Activated B cell treated with CpG ODN at 0.5 μM for 24 hours (primary cell): ENCODE results near the gene CCNC. TPM values are rescaled to one million over a fixed set of nuclear protein-coding genes. Genes with fewer than 3 reads are reported as not detected.

ENCODE experiments used
- ATAC-seq: fragments of 200-7000 bp; cut with Tn5 transposase; one replicate; pipeline ENCODE4 v1.10.0; 2021; ENCODE audit warnings: low read depth, mild to moderate bottlenecking, moderate library complexity
- CTCF ChIA-PET: fragments of 350-600 bp; sonication (Branson Sonifier 250); formaldehyde crosslinking; loops from one replicate; lab custom pipeline; 2021; ENCODE audit warnings: antibody characterized with exemption; lab: Charles Lee
- POLR2A ChIA-PET: fragments of 350-600 bp; sonication (Branson Sonifier 250); formaldehyde crosslinking; loops from one replicate; lab custom pipeline; 2021; ENCODE audit warnings: antibody characterized with exemption; lab: Charles Lee
- DNase-seq: peaks from one replicate; pipeline ENCODE4 v3.0.0; 2022
- H3K27ac Mint-ChIP-seq: one replicate; pipeline ENCODE4 v1.8.0; 2020; ENCODE audit warnings: mixed read lengths
- H3K27me3 Mint-ChIP-seq: one replicate; pipeline ENCODE4 v1.8.0; 2021; ENCODE audit warnings: mixed read lengths
- H3K36me3 Mint-ChIP-seq: one replicate; pipeline ENCODE4 v1.8.0; 2021; ENCODE audit warnings: low read depth, mixed read lengths
- H3K4me1 Mint-ChIP-seq: one replicate; pipeline ENCODE4 v1.8.0; 2021; ENCODE audit warnings: mixed read lengths
- H3K4me3 Mint-ChIP-seq: one replicate; pipeline ENCODE4 v1.8.0; 2020; ENCODE audit warnings: mild to moderate bottlenecking, mixed read lengths
- H3K9me3 Mint-ChIP-seq: one replicate; pipeline ENCODE4 v1.8.0; 2020; ENCODE audit warnings: mixed read lengths
- CTCF ChIP-seq: fragments of 200-600 bp; IDR thresholded peaks from one replicate; pipeline ENCODE4 v1.8.0; 2022; ENCODE audit warnings: antibody characterized with exemption, mild to moderate bottlenecking
- intact Hi-C: fragments of 100-400 bp; cut with micrococcal nuclease; formaldehyde crosslinking; loops from one replicate; pipeline ENCODE4 v1.15.1; 2024
- total RNA-seq: library from RNA; stranded (reverse); gene quantifications from 2 replicates; pipeline ENCODE4 v1.2.3, GENCODE V29; 2022

Gene CCNC
- total RNA-seq, 1 donor from 2014 or later = 51.6 TPM

GRCh38 chr6:99501762-99502161, 66.7 kb downstream of the CCNC start:
- H3K27me3 Mint-ChIP-seq = no peaks in the 10 kb centered on the region
- H3K36me3 Mint-ChIP-seq = peaks cover 70% of the 10 kb centered on the region
- ATAC-seq = no peak
- CTCF ChIA-PET = no interaction called here
- DNase-seq = no peak
- TF ChIP-seq CTCF = no peak
- peaks cover 15% of the 10 kb centered on the region for H3K4me1 Mint-ChIP-seq
- intact Hi-C loops = no loop called here
- POLR2A ChIA-PET = interaction anchor here (0.6 kb wide), 1 partner anchor 18 kb away, joined by 5 read pairs; no protein-coding TSS in a partner anchor
- no peak overlapping the region for H3K27ac Mint-ChIP-seq
- no peak overlapping the region for H3K4me3 Mint-ChIP-seq
- no peaks in the 10 kb centered on the region for H3K9me3 Mint-ChIP-seq

- H3K27me3 Mint-ChIP-seq = no peaks in the 10 kb centered on the region
- DNase-seq = no peak
- peaks cover 15% of the 10 kb centered on the region for H3K4me1 Mint-ChIP-seq
These were observed 70.0 kb downstream of the CCNC start for GRCh38 chr6:99498421-99498820.

GRCh38 chr6:99495466-99495865, 73.0 kb downstream of the CCNC start:
- Mint-ChIP-seq H3K36me3 (peaks cover 40% of the 10 kb centered on the region), H3K9me3 (no peaks in the 10 kb centered on the region), H3K4me1 (peaks cover 17% of the 10 kb centered on the region), H3K27ac (no peak overlapping the region), H3K27me3 (no peaks in the 10 kb centered on the region), H3K4me3 (no peak overlapping the region)
- ATAC-seq = no peak
- ChIA-PET CTCF (no interaction called here), POLR2A (interaction anchor here (1.1 kb wide), 1 partner anchor 10 kb away, joined by 3 read pairs; no protein-coding TSS in a partner anchor)
- DNase-seq = no peak
- intact Hi-C loops = no loop called here
- TF ChIP-seq CTCF = no peak

More at GRCh38 chr6:99498421-99498820, 70.0 kb downstream of the CCNC start:
- no peak overlapping the region for H3K27ac Mint-ChIP-seq
- ChIA-PET POLR2A (no interaction called here), CTCF (no interaction called here)
- no peaks in the 10 kb centered on the region for H3K9me3 Mint-ChIP-seq
- TF ChIP-seq CTCF = no peak
- H3K4me3 Mint-ChIP-seq = no peak overlapping the region
- intact Hi-C loops = no loop called here
- H3K36me3 Mint-ChIP-seq = peaks cover 63% of the 10 kb centered on the region
- no peak for ATAC-seq

Other genes with a start within 250 kb of the CCNC start
- gene FAXC, start 219.0 kb downstream of the CCNC start, total RNA-seq = not detected in 2 replicates
- gene COQ3, start 174.5 kb downstream of the CCNC start, total RNA-seq = 4.8 and 5.6 TPM in 2 replicates
- gene PNISR, start 143.4 kb downstream of the CCNC start, total RNA-seq = 193 and 214 TPM in 2 replicates
- gene USP45, start 53.2 kb downstream of the CCNC start, total RNA-seq = 25.2 and 25.3 TPM in 2 replicates
- gene PRDM13, start 38.2 kb upstream of the CCNC start, total RNA-seq = 0.07 TPM in 1 of 2 replicates, not detected in the other